CD4-positive, alpha-beta T cell treated with Interleukin-17A for 4 hours (primary cell): ENCODE results near the gene PARN.
"Not testable (repeated sequence)": the region's sequence is repeated elsewhere in the genome, so short reads cannot be mapped to it uniquely, and the experiment has no call there.

Experiments used
- DNase-seq: peaks from one replicate; pipeline ENCODE4 v3.0.0-alpha.2; 2020; ENCODE audit warnings: mixed read lengths

The PARN gene

DNA sequence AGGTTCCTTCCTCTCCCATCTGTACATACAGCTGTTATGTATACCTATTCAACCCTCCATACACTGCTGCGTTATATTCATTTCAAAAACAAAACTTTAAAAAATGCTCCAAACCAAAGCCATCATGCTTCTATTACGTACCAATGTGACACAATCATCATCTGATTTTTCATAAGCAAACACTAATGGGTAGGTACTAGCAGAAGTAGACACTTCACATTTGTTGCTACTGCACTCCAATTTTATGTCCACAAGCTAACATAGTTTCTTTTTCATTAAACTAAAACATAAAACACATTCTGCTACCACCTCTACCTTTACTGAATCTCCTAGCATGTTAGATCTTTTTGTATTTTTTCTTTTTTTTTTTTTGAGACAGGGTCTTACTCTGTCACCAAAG, 57.5 kb downstream of the PARN start:
- no peak for DNase-seq

DNA sequence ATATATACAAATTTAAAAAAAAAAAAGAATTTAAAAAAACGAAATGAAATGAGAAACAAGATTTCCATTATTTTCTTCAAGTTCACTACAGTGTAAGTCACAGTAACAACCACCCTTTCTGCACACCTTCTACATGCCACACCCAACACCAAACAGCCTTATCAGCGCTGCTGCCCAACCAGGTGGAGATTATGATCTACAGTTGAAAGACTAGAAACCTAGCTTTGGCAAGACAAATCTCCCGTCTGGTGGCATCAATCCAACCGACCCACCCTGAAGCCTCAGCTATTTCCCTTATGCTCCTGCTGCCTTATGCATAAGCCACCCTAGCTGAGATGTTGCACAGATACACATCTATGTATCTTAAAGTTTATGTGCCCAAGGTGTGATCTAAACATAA, 60.8 kb downstream of the PARN start:
- DNase-seq, result no peak

DNA sequence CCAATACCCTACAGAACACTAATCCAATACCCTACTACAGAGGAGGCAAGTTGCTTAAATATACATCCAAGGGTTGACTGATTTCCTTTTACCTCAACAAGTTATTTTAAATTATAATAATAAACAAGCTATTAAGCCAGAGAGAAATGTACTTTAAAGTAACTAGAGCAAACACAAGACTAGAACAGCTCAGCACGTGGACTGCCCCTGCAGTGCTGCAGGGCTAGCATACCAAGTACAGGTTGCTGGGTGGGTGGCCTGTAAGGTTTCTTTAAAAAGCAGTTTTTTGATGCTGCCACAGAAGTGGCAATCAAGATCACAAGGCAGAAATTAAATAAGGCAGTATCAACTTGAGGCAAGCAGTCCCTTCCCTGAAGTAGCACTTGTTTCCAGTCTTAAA, 63.5 kb downstream of the PARN start:
- no peak for DNase-seq

- no peak for DNase-seq
These were observed 64.4 kb downstream of the PARN start for GRCh38 chr16:14565688-14566025.

DNA sequence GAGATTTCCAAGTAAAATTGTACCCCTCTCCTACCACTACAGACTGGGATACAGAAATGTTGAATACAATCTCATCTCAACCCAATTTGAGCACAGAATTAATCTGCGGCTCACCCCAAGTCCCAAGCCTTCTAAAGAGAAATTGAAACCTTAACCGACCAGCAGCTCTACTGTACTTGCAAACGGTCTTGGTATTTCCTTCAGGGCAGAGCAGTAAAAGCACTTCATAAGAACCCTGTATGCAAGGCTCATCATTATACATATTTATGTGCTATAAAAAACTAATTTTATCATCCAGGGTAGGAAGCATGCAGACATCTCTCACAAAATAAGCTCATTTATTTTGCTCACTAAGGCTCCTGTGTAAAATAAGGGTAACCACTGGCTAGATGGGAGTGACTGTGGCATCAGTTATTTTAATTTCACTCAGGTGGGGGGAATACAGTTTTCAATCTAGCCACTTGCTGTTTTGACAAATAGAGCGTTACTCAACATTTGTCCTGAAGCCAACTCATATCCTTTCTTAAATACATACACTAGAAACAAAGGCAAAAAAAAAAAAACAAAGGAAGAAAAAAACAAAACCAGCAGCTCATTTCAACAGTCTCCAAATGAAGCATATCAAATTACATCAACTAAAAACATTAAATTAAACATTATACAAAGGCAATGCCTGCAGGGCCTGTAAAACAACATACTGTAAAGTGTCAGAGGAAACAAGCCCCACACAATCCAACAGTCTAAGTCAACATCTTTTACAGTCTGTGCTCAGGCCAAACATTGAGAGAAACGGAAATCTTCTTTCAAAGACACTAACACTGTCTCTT, 65.0 kb downstream of the PARN start:
- DNase-seq, result no peak

- DNase-seq, result no peak
These were observed 65.7 kb downstream of the PARN start for GRCh38 chr16:14564323-14564722.

DNA sequence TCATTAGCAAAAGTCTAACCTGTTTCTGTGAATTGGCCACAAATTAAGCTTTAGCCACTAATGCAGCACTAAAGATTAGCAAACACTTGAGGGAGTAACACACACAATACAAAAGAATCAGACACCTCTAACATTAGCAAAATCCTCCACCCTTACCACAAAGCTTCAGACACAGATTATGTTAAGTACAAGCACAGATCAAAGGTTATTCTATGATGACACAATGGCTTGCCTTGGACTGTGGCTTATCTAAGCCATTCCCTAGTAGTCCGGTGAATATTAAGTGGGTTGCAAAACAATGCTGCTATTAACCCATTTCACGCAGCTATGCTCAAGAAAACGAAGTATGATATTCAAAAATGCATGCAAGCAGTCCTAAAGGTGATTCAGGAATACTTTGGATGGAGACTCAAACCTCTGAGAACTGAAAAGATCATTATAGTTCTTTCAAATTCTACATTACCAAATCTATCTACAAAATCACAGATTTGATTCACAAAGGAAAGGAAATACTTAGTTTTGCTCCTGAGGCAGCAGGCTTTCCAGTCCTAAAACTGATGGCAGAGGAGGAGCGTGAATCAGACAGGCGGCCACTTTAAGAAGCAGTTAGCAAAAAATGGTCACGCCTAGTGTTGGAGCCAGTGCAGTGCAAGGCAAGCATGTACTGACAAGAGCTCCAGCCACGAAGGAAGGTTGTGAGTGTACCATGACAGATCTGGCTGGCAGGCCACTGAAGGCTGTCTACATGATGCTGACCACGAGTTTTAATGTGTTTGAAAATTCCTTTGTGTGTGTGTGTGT, 67.2 kb downstream of the PARN start:
- DNase-seq, result no peak

DNA sequence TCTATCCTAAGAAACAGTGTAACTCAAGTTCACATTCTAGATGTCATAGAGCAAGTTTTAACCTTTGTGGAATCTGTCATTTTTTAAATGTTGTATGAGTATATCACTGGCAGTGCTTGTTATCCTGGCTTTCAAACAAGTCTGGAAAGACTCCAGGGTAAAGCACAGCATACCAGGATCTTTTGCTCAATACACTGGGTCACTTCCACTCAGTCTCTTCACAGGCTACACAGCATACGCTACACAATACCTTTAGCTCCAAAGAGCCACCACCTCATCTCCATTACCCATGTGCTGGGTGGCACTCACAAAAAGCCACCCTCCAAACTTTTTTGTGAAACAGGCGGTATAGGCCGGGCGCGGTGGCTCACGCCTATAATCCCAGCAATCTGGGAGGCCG, 69.5 kb downstream of the PARN start:
- DNase-seq, result no peak

- no peak for DNase-seq
These were observed 70.2 kb downstream of the PARN start for GRCh38 chr16:14559809-14560241.

- no peak for DNase-seq
These were observed 76.6 kb downstream of the PARN start for GRCh38 chr16:14553447-14553846.

DNA sequence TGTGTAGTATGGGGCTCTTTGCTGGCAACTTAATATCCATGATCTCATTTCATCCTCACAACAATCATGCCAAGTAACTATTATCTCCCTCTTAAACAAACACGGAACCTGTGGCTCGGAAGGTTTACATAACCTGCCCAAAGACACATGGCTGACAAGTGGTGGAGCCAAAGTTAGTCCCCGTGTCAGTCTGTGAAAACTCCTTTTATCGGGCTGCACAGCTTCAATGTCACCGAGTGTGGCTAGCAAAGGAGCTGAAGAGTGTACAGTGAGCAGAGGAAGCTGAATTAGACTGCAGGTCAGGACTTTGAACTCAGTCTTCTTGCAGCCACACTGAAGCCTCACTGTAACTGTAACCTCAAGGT, 80.3 kb downstream of the PARN start:
- DNase-seq, result no peak

GRCh38 chr16:14548933-14549788, 80.9 kb downstream of the PARN start:
- no peak for DNase-seq

- no peak for DNase-seq
These were observed 84.6 kb downstream of the PARN start for GRCh38 chr16:14545346-14545884.

DNA sequence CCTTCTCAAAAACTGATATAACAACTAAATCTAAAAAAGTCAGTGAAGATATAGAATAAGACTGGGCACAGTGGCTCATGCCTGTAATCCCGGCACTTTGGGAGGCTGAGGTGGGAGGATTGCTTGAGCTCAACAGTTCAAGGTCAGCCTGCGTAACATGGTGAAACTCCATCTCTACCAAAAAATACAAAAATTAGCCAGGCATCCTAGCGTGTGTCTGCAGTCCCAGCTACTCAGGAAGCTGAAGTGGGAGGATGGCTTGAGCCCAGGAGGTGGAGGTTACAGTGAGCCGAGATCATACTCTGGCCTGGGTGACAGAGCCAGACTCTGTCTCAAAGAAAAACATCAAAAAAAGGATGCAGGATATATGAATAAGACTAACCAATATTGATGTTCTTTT, 85.2 kb downstream of the PARN start:
- DNase-seq, result not testable (repeated sequence)

DNA sequence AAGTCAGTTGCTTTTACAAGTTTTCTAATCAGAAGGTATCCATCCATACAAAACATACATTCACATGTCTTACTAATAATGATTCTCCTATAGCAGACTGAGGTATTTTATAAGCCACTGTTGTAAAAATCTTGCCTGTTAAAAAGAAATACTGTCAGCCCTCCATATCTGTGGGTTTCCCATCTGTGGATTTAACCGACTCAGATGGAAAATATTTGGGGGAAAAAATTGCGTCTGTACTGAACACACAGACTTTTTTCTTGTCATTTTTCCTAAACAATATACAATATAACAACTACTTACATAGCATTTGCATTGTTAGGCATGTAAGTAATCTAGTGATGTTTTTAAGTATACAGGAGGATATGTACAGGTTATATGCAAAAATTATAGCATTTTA, 90.4 kb downstream of the PARN start:
- DNase-seq, result no peak

- no peak for DNase-seq
These were observed 90.9 kb downstream of the PARN start for GRCh38 chr16:14539156-14539555.

DNA sequence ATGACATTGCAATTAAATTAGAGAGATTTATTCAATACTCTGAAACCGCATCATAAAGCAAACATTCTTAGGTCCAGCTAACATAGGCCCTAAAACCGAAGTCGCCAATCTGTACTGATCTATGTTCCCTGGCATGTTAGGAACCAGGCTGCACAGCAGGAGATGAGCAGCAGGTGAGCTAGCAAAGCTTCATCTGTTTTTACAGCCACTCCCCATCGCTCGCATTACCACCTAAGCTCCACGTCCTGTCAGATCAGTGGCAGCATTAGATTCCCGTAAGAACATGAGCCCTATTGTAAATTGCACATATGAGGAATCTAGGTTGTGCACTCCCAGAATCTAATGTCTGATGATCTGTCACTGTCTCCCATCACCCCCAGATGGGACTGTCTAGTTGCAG, 91.5 kb downstream of the PARN start:
- DNase-seq, result no peak

DNA sequence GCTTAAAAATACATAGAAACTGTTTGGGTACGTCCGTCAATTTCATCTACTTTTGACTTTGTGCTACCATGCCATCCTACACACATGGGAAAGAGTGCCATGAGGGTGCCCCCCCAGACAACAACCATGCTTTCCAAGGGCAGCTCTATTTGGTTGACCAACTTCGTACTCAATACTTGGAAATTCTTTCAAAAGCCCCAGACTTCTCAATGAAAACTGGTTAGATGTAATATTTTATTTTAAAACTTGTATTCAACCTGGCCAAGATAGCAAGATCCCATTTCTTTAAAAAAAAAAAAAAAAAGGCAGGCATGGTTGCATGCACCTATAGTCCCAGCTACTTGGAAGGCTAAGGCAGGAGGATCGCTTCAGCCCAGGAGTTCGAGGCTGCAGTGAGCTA, 98.4 kb downstream of the PARN start:
- no peak for DNase-seq

- no peak for DNase-seq
These were observed 99.0 kb downstream of the PARN start for GRCh38 chr16:14531101-14531500.

- no peak for DNase-seq
These were observed 100.0 kb downstream of the PARN start for GRCh38 chr16:14530046-14530445.

- DNase-seq, result peak; percentile 67
These were observed 100.9 kb downstream of the PARN start for GRCh38 chr16:14529010-14529669.

GRCh38 chr16:14528306-14528705, 101.8 kb downstream of the PARN start:
- no peak for DNase-seq
